Endothelial cell of umbilical vein (primary cell): Measurements from ENCODE around the gene CEP97.

Experiments
- CTCF ChIP-seq, 2 donors: IDR thresholded peaks; 1 replicate in 1 of 2; 2 replicates in 1 of 2; pipeline ENCODE4 v1.5.1; 2011; ENCODE audit warnings: low read length in 2 of 2, mild to moderate bottlenecking in 2 of 2, moderate library complexity in 2 of 2, control low read depth in 1 of 2, inconsistent platforms in 1 of 2, low read depth in 1 of 2; ENCODE audit not compliant: insufficient read depth in 1 of 2; ENCODE audit errors: extremely low read depth in 1 of 2
- EZH2 ChIP-seq: IDR thresholded peaks from 2 replicates; pipeline ENCODE4 v1.6.1; 2012; ENCODE audit warnings: borderline replicate concordance, low read depth, mild to moderate bottlenecking, moderate library complexity, low read length, inconsistent platforms; ENCODE audit not compliant: severe bottlenecking
- JUN ChIP-seq: IDR thresholded peaks from 2 replicates; pipeline ENCODE4 v1.6.1; 2011; ENCODE audit warnings: borderline replicate concordance, low read depth; ENCODE audit not compliant: insufficient read length, insufficient read depth
- MAX ChIP-seq: IDR thresholded peaks from 2 replicates; pipeline ENCODE4 v1.6.1; 2011; ENCODE audit not compliant: insufficient read depth, insufficient read length
- MYC ChIP-seq: IDR thresholded peaks from one replicate; pipeline ENCODE4 v1.6.1; 2011; ENCODE audit warnings: mild to moderate bottlenecking, low read depth, low read length
- POLR2A ChIP-seq: IDR thresholded peaks from 2 replicates; pipeline ENCODE4 v1.6.1; 2012; ENCODE audit warnings: low read depth, mild to moderate bottlenecking, control low read depth, low read length
- POLR2AphosphoS5 ChIP-seq: IDR thresholded peaks from 2 replicates; pipeline ENCODE4 v1.6.1; 2012; ENCODE audit warnings: low read depth, mild to moderate bottlenecking, control low read depth, low read length, moderate library complexity; ENCODE audit not compliant: insufficient read depth

GRCh38 chr3:101810022-101810418, 85.6 kb downstream of the CEP97 start:
- TF ChIP-seq CTCF (IDR thresholded peaks at IDR 0.05; ENCODE audit: extremely low read depth in 1 of 2, insufficient read depth in 1 of 2, low read depth in 1 of 2, low read length in 2 of 2) (no peak), POLR2AphosphoS5 (no peak), JUN (no peak), MYC (no peak), POLR2A (no peak), EZH2 (no peak), MAX (no peak)
